GM21360 (cell line): ENCODE data around the gene ZFP62.

Experiments
- ATAC-seq: cut with Tn5 transposase; IDR thresholded peaks from one replicate; pipeline ENCODE4 v1.9.1; 2021; ENCODE audit warnings: mild to moderate bottlenecking, moderate library complexity; ENCODE audit not compliant: unreplicated experiment

The ZFP62 gene

GRCh38 chr5:180869587-180869986 is 8.5 kb upstream of the ZFP62 start:
- ATAC-seq = no peak

GRCh38 chr5:180868960-180869359 is 7.9 kb upstream of the ZFP62 start:
- no peak for ATAC-seq

- no peak for ATAC-seq
Measured at GRCh38 chr5:180866985-180867384, 5.9 kb upstream of the ZFP62 start.

- ATAC-seq = no peak
Measured at GRCh38 chr5:180865981-180866695, 5.1 kb upstream of the ZFP62 start.

- no peak for ATAC-seq
Measured at GRCh38 chr5:180862645-180863044, 1.6 kb upstream of the ZFP62 start.

GRCh38 chr5:180860273-180860886 is 696 bp downstream of the ZFP62 start:
- peak; percentile 30 for ATAC-seq

GRCh38 chr5:180858586-180858985 is 2.5 kb downstream of the ZFP62 start:
- no peak for ATAC-seq

- no peak for ATAC-seq
Measured at GRCh38 chr5:180853848-180854176, 7.3 kb downstream of the ZFP62 start.

GRCh38 chr5:180853121-180853847 is 7.8 kb downstream of the ZFP62 start:
- no peak for ATAC-seq

- no peak for ATAC-seq
Measured at GRCh38 chr5:180852495-180852894, 8.6 kb downstream of the ZFP62 start.

GRCh38 chr5:180850434-180851078 is 10.5 kb downstream of the ZFP62 start:
- ATAC-seq = no peak

GRCh38 chr5:180849827-180850226 is 11.2 kb downstream of the ZFP62 start:
- ATAC-seq = no peak

- ATAC-seq = no peak
Measured at GRCh38 chr5:180848878-180849277, 12.2 kb downstream of the ZFP62 start.

GRCh38 chr5:180848265-180848664 is 12.8 kb downstream of the ZFP62 start:
- ATAC-seq = no peak

- ATAC-seq = no peak
Measured at GRCh38 chr5:180847026-180847425, 14.1 kb downstream of the ZFP62 start.

GRCh38 chr5:180844858-180845257 is 16.2 kb downstream of the ZFP62 start:
- no peak for ATAC-seq

- ATAC-seq = no peak
Measured at GRCh38 chr5:180844432-180844831, 16.6 kb downstream of the ZFP62 start.

- ATAC-seq = no peak
Measured at GRCh38 chr5:180839935-180840334, 21.1 kb downstream of the ZFP62 start.

- ATAC-seq = no peak
Measured at GRCh38 chr5:180839227-180839626, 21.8 kb downstream of the ZFP62 start.

GRCh38 chr5:180837478-180837877 is 23.6 kb downstream of the ZFP62 start:
- no peak for ATAC-seq

- no peak for ATAC-seq
Measured at GRCh38 chr5:180832638-180833068, 28.4 kb downstream of the ZFP62 start.
